ENCODE data around the gene UTP25.

DNA sequence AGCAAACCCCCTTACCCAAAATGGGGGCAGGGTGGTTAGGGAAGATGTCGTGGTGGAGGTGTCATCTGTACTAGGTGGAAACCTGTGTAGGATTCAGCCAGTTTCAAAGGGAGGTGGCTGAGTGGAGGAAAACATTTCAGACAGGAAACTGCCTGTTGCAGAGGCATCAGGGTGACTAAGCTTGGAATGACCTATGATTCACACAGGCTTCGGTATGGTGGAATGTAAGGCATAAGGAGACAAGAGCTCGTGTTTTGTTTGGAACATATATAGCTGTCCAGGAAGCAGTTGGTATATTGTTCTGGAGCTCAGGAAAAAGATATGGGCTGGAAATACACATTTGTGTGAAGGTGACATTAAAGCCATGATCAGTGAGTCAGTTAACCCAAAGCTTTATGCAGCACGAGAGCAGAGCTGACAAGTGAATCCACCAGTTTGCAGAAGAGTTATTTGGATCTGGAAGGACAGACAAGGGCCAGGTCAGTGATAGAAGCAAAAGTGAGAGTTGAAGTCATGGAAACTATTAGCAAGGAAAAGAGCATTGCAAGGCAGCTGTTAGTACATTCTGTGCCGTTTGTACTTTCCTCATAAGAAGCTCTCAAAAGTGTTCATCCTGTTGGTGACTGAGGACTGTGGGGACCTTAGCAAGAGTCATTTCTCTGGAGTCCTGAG is 12.2 kb downstream of the UTP25 start:
- TF ChIP-seq POLR2AphosphoS5 (IDR thresholded peaks at IDR 0.05; ENCODE audit: low read depth, low read length) (no peak), POLR2A (IDR thresholded peaks at IDR 0.05; ENCODE audit: low read depth, low read length) (no peak), TAF1 (IDR thresholded peaks at IDR 0.05; ENCODE audit: low read depth, low read length) (no peak), POU2F2 (IDR thresholded peaks at IDR 0.05; ENCODE audit: low read depth, low read length) (no peak)

All from GM12891 (cell line).